DND-41 (cell line): ENCODE measurements around the gene GUCY2F.

ENCODE experiments used
- ATAC-seq: fragments of 200-7000 bp; cut with Tn5 transposase; 3 replicates; pipeline ENCODE4 v1.9.1; 2021; ENCODE audit warnings: low read depth; ENCODE audit not compliant: insufficient read depth
- DNase-seq: peaks from one replicate; pipeline ENCODE4 v3.0.0-alpha.2; 2020
- H2AFZ ChIP-seq: 2 replicates; pipeline ENCODE4 v1.6.0; 2012; ENCODE audit warnings: low read depth, low read length
- H3K27ac ChIP-seq: 2 replicates; pipeline ENCODE4 v1.5.1; 2012; ENCODE audit warnings: low read length, inconsistent platforms
- H3K27me3 ChIP-seq: fragments of 200-600 bp; sonication (generic); 2 replicates; pipeline ENCODE4 v1.6.0; 2012; ENCODE audit warnings: low read length, mild to moderate bottlenecking, inconsistent platforms; ENCODE audit not compliant: insufficient read depth, poor library complexity
- H3K36me3 ChIP-seq: 2 replicates; pipeline ENCODE4 v1.5.1; 2012; ENCODE audit warnings: low read length, inconsistent platforms; ENCODE audit not compliant: insufficient read depth
- H3K4me1 ChIP-seq: 2 replicates; pipeline ENCODE4 v1.5.1; 2012; ENCODE audit warnings: mild to moderate bottlenecking, low read length; ENCODE audit not compliant: insufficient read depth
- H3K4me2 ChIP-seq: 2 replicates; pipeline ENCODE4 v1.6.0; 2012; ENCODE audit warnings: mild to moderate bottlenecking, moderate library complexity, low read length, inconsistent platforms; ENCODE audit not compliant: insufficient read depth
- H3K4me3 ChIP-seq, 2 experiments: fragments of 200-600 bp in 1 of 2; shearing (Covaris generic) in 1 of 2; 2 replicates each; pipeline ENCODE4 v1.5.1; 2012 to 2016; ENCODE audit warnings: inconsistent platforms in 2 of 2, low read length in 2 of 2, mild to moderate bottlenecking in 2 of 2, low read depth in 1 of 2, moderate library complexity in 1 of 2
- H3K79me2 ChIP-seq: 2 replicates; pipeline ENCODE4 v1.6.0; 2012; ENCODE audit warnings: low read length, inconsistent platforms; ENCODE audit not compliant: insufficient read depth
- H3K9ac ChIP-seq: 2 replicates; pipeline ENCODE4 v1.6.0; 2012; ENCODE audit warnings: low read depth, mild to moderate bottlenecking, inconsistent platforms, low read length, moderate library complexity
- H3K9me3 ChIP-seq: 2 replicates; pipeline ENCODE4 v1.5.1; 2012; ENCODE audit warnings: low read length, moderate library complexity, mild to moderate bottlenecking, inconsistent platforms; ENCODE audit not compliant: insufficient read depth, severe bottlenecking
- H4K20me1 ChIP-seq: 2 replicates; pipeline ENCODE4 v1.6.0; 2012; ENCODE audit warnings: low read length; ENCODE audit not compliant: insufficient read depth
- EZH2 ChIP-seq: IDR thresholded peaks from 3 replicates; pipeline ENCODE4 v1.6.1; 2012; ENCODE audit warnings: borderline replicate concordance, low read depth, mild to moderate bottlenecking, moderate library complexity, low read length, inconsistent platforms; ENCODE audit not compliant: severe bottlenecking
- TF ChIP-seq, protein P1 (sequence below): IDR thresholded peaks from 2 replicates; pipeline ENCODE4 v1.5.1; 2012; ENCODE audit warnings: borderline replicate concordance, low read length, moderate library complexity, mild to moderate bottlenecking; ENCODE audit not compliant: poor library complexity, severe bottlenecking; ENCODE audit errors: extremely low read depth

The GUCY2F gene

DNA sequence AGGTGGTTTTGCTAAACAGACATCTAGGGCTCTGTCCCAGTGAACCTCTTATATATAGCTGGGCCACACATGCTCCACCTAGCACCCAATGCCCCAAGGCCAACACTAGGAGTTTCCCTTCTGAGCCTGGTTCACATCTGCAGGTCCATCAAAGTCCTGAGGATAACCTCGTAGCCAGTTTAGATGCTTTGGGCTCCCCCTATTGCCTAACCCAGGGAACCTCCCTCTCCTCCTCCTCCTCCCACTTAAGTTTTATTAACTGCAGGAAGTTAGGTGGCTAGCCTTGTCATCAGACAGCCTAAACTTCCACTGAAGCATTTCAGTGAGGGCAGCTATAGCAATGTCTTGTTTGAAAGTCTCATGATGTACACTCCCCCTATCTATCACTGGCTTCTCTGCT lies 88.0 kb downstream of the GUCY2F start:
- Histone ChIP-seq H3K4me2 (no peak overlapping the region), H3K4me3 (no peak overlapping the region), H3K27ac (no peak overlapping the region), H3K36me3 (no peaks in the 10 kb centered on the region), H3K4me1 (no peaks in the 10 kb centered on the region), H3K79me2 (no peaks in the 10 kb centered on the region), H4K20me1 (no peaks in the 10 kb centered on the region), H3K9ac (no peak overlapping the region), H3K9me3 (no peaks in the 10 kb centered on the region), H2AFZ (no peak overlapping the region), H3K27me3 (no peaks in the 10 kb centered on the region)
- peak; percentile 59; the same call in 2 of the 3 replicates for ATAC-seq
- peak; percentile 6 for DNase-seq
- no peak for TF ChIP-seq EZH2
- TF ChIP-seq, protein P1, sequence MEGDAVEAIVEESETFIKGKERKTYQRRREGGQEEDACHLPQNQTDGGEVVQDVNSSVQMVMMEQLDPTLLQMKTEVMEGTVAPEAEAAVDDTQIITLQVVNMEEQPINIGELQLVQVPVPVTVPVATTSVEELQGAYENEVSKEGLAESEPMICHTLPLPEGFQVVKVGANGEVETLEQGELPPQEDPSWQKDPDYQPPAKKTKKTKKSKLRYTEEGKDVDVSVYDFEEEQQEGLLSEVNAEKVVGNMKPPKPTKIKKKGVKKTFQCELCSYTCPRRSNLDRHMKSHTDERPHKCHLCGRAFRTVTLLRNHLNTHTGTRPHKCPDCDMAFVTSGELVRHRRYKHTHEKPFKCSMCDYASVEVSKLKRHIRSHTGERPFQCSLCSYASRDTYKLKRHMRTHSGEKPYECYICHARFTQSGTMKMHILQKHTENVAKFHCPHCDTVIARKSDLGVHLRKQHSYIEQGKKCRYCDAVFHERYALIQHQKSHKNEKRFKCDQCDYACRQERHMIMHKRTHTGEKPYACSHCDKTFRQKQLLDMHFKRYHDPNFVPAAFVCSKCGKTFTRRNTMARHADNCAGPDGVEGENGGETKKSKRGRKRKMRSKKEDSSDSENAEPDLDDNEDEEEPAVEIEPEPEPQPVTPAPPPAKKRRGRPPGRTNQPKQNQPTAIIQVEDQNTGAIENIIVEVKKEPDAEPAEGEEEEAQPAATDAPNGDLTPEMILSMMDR, result peak; percentile 28

DNA sequence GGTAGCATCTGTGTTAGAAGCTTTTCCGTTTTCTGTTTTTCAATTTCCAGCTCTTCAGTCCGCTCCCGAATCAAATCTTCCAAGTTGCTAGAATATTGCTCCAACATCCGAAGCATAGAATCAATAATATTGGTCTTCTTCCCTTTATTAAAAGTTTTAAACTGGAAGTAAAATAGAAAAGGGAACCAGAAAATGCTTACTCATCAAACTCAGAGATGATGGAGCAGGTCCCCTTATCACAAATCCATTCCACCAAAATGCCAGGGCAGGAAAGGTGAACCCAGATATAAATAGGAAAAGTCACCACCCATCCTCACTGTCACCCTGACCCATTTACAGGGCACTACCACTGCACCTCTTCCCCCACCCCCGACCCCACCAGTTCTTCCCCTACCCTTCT lies 89.0 kb downstream of the GUCY2F start:
- DNase-seq (no peak), ATAC-seq (no peak)
- Histone ChIP-seq H3K9me3 (no peaks in the 10 kb centered on the region), H3K36me3 (no peaks in the 10 kb centered on the region), H3K9ac (no peak overlapping the region), H3K4me1 (no peaks in the 10 kb centered on the region), H4K20me1 (no peaks in the 10 kb centered on the region), H3K27ac (no peak overlapping the region), H3K79me2 (no peaks in the 10 kb centered on the region), H2AFZ (no peak overlapping the region), H3K4me2 (no peak overlapping the region), H3K4me3 (no peak overlapping the region), H3K27me3 (no peaks in the 10 kb centered on the region)
- TF ChIP-seq, protein P1, result no peak
- TF ChIP-seq EZH2, result no peak

DNA sequence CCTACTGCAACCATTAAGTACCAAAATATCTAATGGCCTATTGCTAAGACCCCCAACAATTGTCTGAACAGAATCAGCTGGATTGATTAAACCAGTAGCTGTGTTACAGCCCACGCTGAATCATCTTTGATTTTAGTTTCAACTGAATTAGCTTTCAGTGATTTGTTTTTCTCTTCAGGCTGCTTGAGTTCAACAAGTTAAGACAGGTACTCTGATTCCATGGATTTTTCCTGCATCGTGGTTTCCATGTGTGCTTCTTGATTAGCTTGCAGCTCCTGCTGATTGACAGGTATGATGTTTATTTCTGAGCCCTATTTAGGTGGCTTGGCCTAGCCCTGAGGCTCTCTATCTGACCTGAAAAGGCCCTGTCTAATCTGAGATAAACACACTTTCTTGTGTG lies 91.3 kb downstream of the GUCY2F start:
- no peak overlapping the region for H2AFZ ChIP-seq
- TF ChIP-seq EZH2, result no peak
- TF ChIP-seq, protein P1, result no peak
- H4K20me1 ChIP-seq, result no peaks in the 10 kb centered on the region
- no peak overlapping the region for H3K4me2 ChIP-seq
- H3K9ac ChIP-seq, result no peak overlapping the region
- no peaks in the 10 kb centered on the region for H3K79me2 ChIP-seq
- H3K36me3 ChIP-seq, result no peaks in the 10 kb centered on the region
- ATAC-seq (no peak), DNase-seq (no peak)
- H3K4me1 ChIP-seq, result no peaks in the 10 kb centered on the region
- no peaks in the 10 kb centered on the region for H3K9me3 ChIP-seq
- H3K27me3 ChIP-seq, result no peaks in the 10 kb centered on the region
- H3K27ac ChIP-seq, result no peak overlapping the region
- H3K4me3 ChIP-seq, result no peak overlapping the region

DNA sequence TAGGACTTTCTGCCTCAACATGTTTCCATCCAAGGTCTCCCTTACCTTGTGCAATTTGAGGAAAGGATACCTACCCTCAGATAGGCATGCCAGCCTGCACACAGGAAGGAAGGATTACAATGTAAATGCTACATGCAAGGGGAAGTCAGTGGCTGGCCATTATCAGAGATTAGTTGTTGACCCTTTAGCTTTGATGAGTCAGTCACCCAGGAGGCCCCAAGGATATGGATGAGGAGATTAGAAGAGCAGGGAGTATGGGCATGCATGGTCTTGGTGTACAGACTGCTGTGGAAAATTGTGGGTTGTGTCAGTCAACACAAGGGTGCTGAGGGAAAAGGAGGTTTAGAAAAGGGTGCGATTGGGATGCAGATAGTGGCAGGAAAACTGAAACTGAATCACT lies 92.0 kb downstream of the GUCY2F start:
- Histone ChIP-seq H3K4me1 (no peaks in the 10 kb centered on the region), H3K79me2 (no peaks in the 10 kb centered on the region), H3K4me3 (no peak overlapping the region), H3K9ac (no peak overlapping the region), H3K36me3 (no peaks in the 10 kb centered on the region), H2AFZ (no peak overlapping the region), H3K4me2 (no peak overlapping the region), H3K9me3 (no peaks in the 10 kb centered on the region), H3K27ac (no peak overlapping the region), H3K27me3 (no peaks in the 10 kb centered on the region), H4K20me1 (no peaks in the 10 kb centered on the region)
- ATAC-seq (no peak), DNase-seq (no peak)
- TF ChIP-seq, protein P1, result no peak
- no peak for TF ChIP-seq EZH2
